ENCODE measurements around the gene RTP5. TPM values are rescaled to one million over a fixed set of nuclear protein-coding genes. Genes with fewer than 3 reads are reported as not detected.
"Not testable (repeated sequence)": the region's sequence is repeated elsewhere in the genome, so short reads cannot be mapped to it uniquely, and the experiment has no call there.

Gene RTP5
- total RNA-seq, 1 donor from 2014 or later, result not detected

GRCh38 chr2:241873081-241873802 is 3.7 kb downstream of the RTP5 start:
- Mint-ChIP-seq H3K4me1 (ENCODE audit: low read depth) (peaks cover 11% of the 10 kb centered on the region), H3K36me3 (ENCODE audit: low read depth) (no peaks in the 10 kb centered on the region), H3K27ac (no peak overlapping the region), H3K4me3 (no peak overlapping the region), H3K27me3 (ENCODE audit: insufficient read depth) (no peaks in the 10 kb centered on the region), H3K9me3 (no peaks in the 10 kb centered on the region)
- intact Hi-C loops (cut with micrococcal nuclease), result no loop called here
- DNase-seq (ENCODE audit: low spot score), result no peak

GRCh38 chr2:241873803-241874110 is 4.2 kb downstream of the RTP5 start:
- no peaks in the 10 kb centered on the region for H3K27me3 Mint-ChIP-seq (ENCODE audit: insufficient read depth)
- H3K4me3 Mint-ChIP-seq, result no peak overlapping the region
- peaks cover 6% of the 10 kb centered on the region for H3K4me1 Mint-ChIP-seq (ENCODE audit: low read depth)
- no peaks in the 10 kb centered on the region for H3K36me3 Mint-ChIP-seq (ENCODE audit: low read depth)
- no peak for DNase-seq (ENCODE audit: low spot score)
- intact Hi-C loops (cut with micrococcal nuclease), result no loop called here
- no peak overlapping the region for H3K27ac Mint-ChIP-seq
- H3K9me3 Mint-ChIP-seq, result no peaks in the 10 kb centered on the region

GRCh38 chr2:241874277-241874925 is 4.9 kb downstream of the RTP5 start:
- H3K4me1 Mint-ChIP-seq (ENCODE audit: low read depth), result no peaks in the 10 kb centered on the region
- no peak overlapping the region for H3K4me3 Mint-ChIP-seq
- intact Hi-C loops (cut with micrococcal nuclease), result no loop called here
- H3K9me3 Mint-ChIP-seq, result no peaks in the 10 kb centered on the region
- H3K27ac Mint-ChIP-seq, result no peak overlapping the region
- DNase-seq (ENCODE audit: low spot score), result no peak
- H3K36me3 Mint-ChIP-seq (ENCODE audit: low read depth), result no peaks in the 10 kb centered on the region
- no peaks in the 10 kb centered on the region for H3K27me3 Mint-ChIP-seq (ENCODE audit: insufficient read depth)

GRCh38 chr2:241875754-241876527 is 6.4 kb downstream of the RTP5 start:
- H3K9me3 Mint-ChIP-seq; H3K27ac Mint-ChIP-seq; H3K4me3 Mint-ChIP-seq; H3K36me3 Mint-ChIP-seq (ENCODE audit: low read depth); DNase-seq (ENCODE audit: low spot score); H3K4me1 Mint-ChIP-seq (ENCODE audit: low read depth); H3K27me3 Mint-ChIP-seq (ENCODE audit: insufficient read depth): not testable (repeated sequence)
- intact Hi-C loops (cut with micrococcal nuclease), result loop anchor here (5.0 kb wide), 1 partner anchor 34 kb away; no protein-coding TSS in a partner anchor

GRCh38 chr2:241876528-241877196 is 7.1 kb downstream of the RTP5 start:
- H3K4me3 Mint-ChIP-seq, result no peak overlapping the region
- H3K27me3 Mint-ChIP-seq (ENCODE audit: insufficient read depth), result no peaks in the 10 kb centered on the region
- DNase-seq (ENCODE audit: low spot score), result no peak
- H3K4me1 Mint-ChIP-seq (ENCODE audit: low read depth), result peaks cover 6% of the 10 kb centered on the region
- intact Hi-C loops (cut with micrococcal nuclease), result loop anchor here (5.0 kb wide), 1 partner anchor 34 kb away; no protein-coding TSS in a partner anchor
- H3K9me3 Mint-ChIP-seq, result no peaks in the 10 kb centered on the region
- H3K36me3 Mint-ChIP-seq (ENCODE audit: low read depth), result no peaks in the 10 kb centered on the region
- H3K27ac Mint-ChIP-seq, result no peak overlapping the region

- H3K9me3 Mint-ChIP-seq, result no peaks in the 10 kb centered on the region
- H3K27me3 Mint-ChIP-seq (ENCODE audit: insufficient read depth), result no peaks in the 10 kb centered on the region
- no peak overlapping the region for H3K27ac Mint-ChIP-seq
- intact Hi-C loops (cut with micrococcal nuclease), result loop anchor here (5.0 kb wide), 1 partner anchor 35 kb away; no protein-coding TSS in a partner anchor
- no peak for DNase-seq (ENCODE audit: low spot score)
- H3K36me3 Mint-ChIP-seq (ENCODE audit: low read depth), result no peaks in the 10 kb centered on the region
- peaks cover 8% of the 10 kb centered on the region for H3K4me1 Mint-ChIP-seq (ENCODE audit: low read depth)
- H3K4me3 Mint-ChIP-seq, result no peak overlapping the region
Measured at GRCh38 chr2:241877197-241877685, 7.7 kb downstream of the RTP5 start.

- no peak overlapping the region for H3K4me3 Mint-ChIP-seq
- intact Hi-C loops (cut with micrococcal nuclease), result loop anchor here (5.0 kb wide), 1 partner anchor 36 kb away; no protein-coding TSS in a partner anchor
Measured at GRCh38 chr2:241877989-241878970, 8.8 kb downstream of the RTP5 start.

GRCh38 chr2:241879326-241879725 is 9.8 kb downstream of the RTP5 start:
- Mint-ChIP-seq H3K36me3 (ENCODE audit: low read depth) (peaks cover under 1% of the 10 kb centered on the region), H3K4me3 (no peak overlapping the region), H3K9me3 (no peaks in the 10 kb centered on the region), H3K4me1 (ENCODE audit: low read depth) (peaks cover 17% of the 10 kb centered on the region), H3K27me3 (ENCODE audit: insufficient read depth) (no peaks in the 10 kb centered on the region), H3K27ac (no peak overlapping the region)
- intact Hi-C loops (cut with micrococcal nuclease), result loop anchor here (5.0 kb wide), 1 partner anchor 37 kb away; no protein-coding TSS in a partner anchor
- DNase-seq (ENCODE audit: low spot score), result no peak

More at GRCh38 chr2:241877989-241878970, 8.8 kb downstream of the RTP5 start:
- H3K4me1 Mint-ChIP-seq (ENCODE audit: low read depth), result peaks cover 17% of the 10 kb centered on the region
- no peaks in the 10 kb centered on the region for H3K36me3 Mint-ChIP-seq (ENCODE audit: low read depth)
- H3K9me3 Mint-ChIP-seq, result no peaks in the 10 kb centered on the region
- no peak overlapping the region for H3K27ac Mint-ChIP-seq
- peak; percentile 73 for DNase-seq (ENCODE audit: low spot score)
- H3K27me3 Mint-ChIP-seq (ENCODE audit: insufficient read depth), result no peaks in the 10 kb centered on the region

- H3K4me3 Mint-ChIP-seq, result peak overlapping the region; percentile 91
- intact Hi-C loops (cut with micrococcal nuclease), result loop anchor here (1.0 to 10.0 kb wide), 14 partner anchors 21 to 1320 kb away; partner anchors contain the start of genes ATG4B, D2HGDH, DTYMK and DUSP28
- DNase-seq (ENCODE audit: low spot score), result no peak
- peaks cover 17% of the 10 kb centered on the region for H3K4me1 Mint-ChIP-seq (ENCODE audit: low read depth)
- H3K27me3 Mint-ChIP-seq (ENCODE audit: insufficient read depth), result no peaks in the 10 kb centered on the region
- peak overlapping the region; percentile 94 for H3K27ac Mint-ChIP-seq
- H3K36me3 Mint-ChIP-seq (ENCODE audit: low read depth), result peaks cover 4% of the 10 kb centered on the region
- H3K9me3 Mint-ChIP-seq, result no peaks in the 10 kb centered on the region
Measured at GRCh38 chr2:241880311-241881073, 11.0 kb downstream of the RTP5 start.

- H3K27me3 Mint-ChIP-seq (ENCODE audit: insufficient read depth), result no peaks in the 10 kb centered on the region
- peaks cover 10% of the 10 kb centered on the region for H3K36me3 Mint-ChIP-seq (ENCODE audit: low read depth)
- H3K9me3 Mint-ChIP-seq, result no peaks in the 10 kb centered on the region
- intact Hi-C loops (cut with micrococcal nuclease), result loop anchor here (5.0 to 10.0 kb wide), 2 partner anchors 270 to 817 kb away; no protein-coding TSS in a partner anchor
- peak overlapping the region; percentile 91 for H3K4me3 Mint-ChIP-seq
- H3K27ac Mint-ChIP-seq, result peak overlapping the region; percentile 63
- DNase-seq (ENCODE audit: low spot score), result no peak
- H3K4me1 Mint-ChIP-seq (ENCODE audit: low read depth), result peaks cover 17% of the 10 kb centered on the region
Measured at GRCh38 chr2:241882091-241882625, 12.6 kb downstream of the RTP5 start.

GRCh38 chr2:241884951-241885290 is 15.4 kb downstream of the RTP5 start:
- Mint-ChIP-seq H3K36me3 (ENCODE audit: low read depth) (peaks cover 12% of the 10 kb centered on the region), H3K4me3 (no peak overlapping the region), H3K27ac (no peak overlapping the region), H3K9me3 (peaks cover 3% of the 10 kb centered on the region), H3K4me1 (ENCODE audit: low read depth) (peaks cover 21% of the 10 kb centered on the region), H3K27me3 (ENCODE audit: insufficient read depth) (no peaks in the 10 kb centered on the region)
- intact Hi-C loops (cut with micrococcal nuclease), result loop anchor here (5.0 to 10.0 kb wide), 2 partner anchors 273 to 820 kb away; no protein-coding TSS in a partner anchor
- DNase-seq (ENCODE audit: low spot score), result no peak
